Activated gamma-delta T cell (primary cell): ENCODE data around the gene CCDC92B.
A peak's percentile ranks its signal among the peaks of the same experiment; 100 is the strongest.
"Not testable (repeated sequence)": the region's sequence is repeated elsewhere in the genome, so short reads cannot be mapped to it uniquely, and the experiment has no call there.

Source experiments
- DNase-seq: peaks from one replicate; lab custom pipeline; 2025; lab: John Stamatoyannopoulos, UW
- total RNA-seq, 2 donors: gene quantifications; one replicate each; lab custom pipeline; 2026; lab: John Stamatoyannopoulos, UW

CCDC92B gene
- total RNA-seq: 0.04 to 0.05 reads per million in 2 donors

DNA sequence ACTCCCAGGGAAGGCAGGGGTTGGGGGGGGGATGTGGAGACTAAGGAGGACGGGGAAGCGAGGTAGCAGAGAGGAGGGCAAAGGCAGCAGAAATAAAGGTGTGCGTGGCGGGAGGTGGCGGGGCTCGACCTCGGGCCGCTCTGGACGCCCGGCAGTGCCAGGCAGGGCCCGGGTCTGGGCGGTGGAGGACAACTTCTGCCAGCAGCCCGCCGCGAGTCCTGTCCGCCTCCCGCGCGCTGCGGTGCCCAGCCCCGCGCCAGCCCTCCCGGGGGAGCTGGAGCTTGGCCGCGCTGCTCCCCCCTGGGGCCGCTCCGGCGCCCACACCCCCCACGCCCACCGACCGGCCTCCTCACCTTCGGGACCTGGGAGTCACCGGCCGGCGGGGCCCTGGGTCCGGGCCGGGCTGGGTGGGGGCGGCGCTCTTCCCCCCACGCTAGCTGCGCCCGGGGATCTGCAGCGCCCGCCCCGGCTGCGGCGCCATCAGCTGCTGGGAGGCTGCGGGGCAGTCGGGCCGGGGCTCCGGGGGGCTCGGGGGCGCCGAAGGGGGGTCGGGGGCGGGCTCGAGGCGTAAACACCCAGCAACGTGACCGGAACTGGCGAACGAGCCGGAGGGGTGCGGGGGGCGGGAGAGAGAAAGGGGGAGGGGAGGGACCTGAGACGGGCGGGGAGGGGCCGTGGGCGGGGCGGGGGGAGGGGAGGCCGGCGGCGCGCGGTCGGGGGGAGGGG, at the start of gene CCDC92B:
Gene CCDC92B, minus strand, starts transcription at position 595 of the 726 bp plus-strand sequence. CDS start 14,507 bp downstream, outside the sequence.
- DNase-seq: no peak

DNA sequence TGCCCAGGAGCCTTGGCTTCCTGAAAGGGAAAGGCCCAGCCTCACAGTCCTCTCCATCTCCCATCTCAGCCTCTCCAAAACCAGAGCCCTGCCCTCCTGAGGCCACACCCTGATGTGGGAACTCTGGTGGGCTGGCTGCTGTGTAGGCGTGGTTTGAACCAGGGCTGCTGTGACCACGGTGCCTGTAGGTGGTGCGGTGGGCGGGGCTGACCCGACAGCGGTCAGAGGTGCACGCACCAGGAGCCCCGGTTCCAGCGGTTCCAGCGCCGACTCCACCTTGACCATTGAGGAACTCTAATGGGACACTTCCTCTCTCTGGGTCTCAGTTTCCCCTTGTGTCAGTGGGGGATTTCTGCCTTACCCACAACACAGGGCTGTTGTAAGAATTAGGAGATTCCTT, 49.2 kb upstream of the CCDC92B start:
- DNase-seq: peak; percentile 23

DNA sequence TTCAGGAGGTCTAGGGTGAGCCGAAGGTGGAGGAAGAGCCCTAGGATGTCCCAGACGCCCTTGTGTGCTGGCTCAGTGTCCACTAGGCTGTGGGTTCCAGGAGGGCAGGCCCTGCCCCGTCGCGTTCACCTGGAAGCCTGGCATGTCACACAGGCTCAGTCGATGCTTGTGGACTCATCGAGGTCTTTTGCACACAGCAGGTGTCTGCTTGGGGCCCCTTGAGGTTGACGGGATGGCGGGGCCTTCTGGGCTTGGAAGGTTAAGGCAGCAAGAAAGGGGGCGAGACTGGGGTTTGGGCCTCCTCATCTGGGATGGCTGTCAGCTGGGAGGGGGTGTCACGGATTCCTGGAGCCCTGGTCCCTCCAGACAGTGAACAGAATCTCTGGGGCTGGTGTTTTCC, 48.7 kb upstream of the CCDC92B start:
- no peak for DNase-seq

DNA sequence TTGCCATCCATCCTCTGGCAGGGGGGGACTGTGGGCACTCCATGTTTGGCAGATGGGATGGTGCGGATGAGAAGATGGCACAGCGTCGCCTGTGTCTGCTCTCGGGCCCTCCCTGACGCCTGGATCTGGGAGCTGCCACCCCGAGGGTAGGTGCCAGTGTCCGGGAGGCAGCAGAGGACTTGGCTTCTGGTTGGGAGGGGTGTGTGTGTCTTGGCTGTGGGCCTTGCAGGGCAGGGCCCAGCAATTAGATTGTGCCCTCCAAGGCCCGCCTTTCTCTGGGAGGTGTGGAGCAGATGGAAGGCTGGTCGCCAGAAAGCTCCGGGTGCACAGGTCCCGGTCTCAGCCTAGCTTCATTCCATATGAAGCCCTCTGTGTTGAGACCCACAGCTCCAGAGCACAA, 48.2 kb upstream of the CCDC92B start:
- DNase-seq: no peak

DNA sequence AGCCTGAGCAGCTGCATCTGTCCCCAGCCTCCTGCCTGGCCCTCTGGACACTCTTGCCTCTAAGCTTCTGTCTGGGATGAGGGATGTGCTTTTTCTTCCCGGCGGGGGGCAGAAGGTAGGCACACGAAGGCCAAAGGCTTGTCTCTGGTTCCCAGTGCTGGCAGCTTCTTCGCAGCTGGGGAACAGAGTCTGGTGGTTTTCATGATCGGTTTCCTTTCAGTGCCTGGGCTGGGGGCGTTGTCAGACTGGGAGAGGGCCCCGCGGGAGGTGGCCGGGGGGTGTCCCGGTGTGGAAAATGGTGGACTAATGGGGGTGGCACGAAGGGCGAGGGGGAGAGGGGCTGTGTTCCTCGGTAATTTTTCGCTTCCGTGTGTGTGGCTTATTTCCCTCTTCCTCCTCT, 47.8 kb upstream of the CCDC92B start:
- no peak for DNase-seq

DNA sequence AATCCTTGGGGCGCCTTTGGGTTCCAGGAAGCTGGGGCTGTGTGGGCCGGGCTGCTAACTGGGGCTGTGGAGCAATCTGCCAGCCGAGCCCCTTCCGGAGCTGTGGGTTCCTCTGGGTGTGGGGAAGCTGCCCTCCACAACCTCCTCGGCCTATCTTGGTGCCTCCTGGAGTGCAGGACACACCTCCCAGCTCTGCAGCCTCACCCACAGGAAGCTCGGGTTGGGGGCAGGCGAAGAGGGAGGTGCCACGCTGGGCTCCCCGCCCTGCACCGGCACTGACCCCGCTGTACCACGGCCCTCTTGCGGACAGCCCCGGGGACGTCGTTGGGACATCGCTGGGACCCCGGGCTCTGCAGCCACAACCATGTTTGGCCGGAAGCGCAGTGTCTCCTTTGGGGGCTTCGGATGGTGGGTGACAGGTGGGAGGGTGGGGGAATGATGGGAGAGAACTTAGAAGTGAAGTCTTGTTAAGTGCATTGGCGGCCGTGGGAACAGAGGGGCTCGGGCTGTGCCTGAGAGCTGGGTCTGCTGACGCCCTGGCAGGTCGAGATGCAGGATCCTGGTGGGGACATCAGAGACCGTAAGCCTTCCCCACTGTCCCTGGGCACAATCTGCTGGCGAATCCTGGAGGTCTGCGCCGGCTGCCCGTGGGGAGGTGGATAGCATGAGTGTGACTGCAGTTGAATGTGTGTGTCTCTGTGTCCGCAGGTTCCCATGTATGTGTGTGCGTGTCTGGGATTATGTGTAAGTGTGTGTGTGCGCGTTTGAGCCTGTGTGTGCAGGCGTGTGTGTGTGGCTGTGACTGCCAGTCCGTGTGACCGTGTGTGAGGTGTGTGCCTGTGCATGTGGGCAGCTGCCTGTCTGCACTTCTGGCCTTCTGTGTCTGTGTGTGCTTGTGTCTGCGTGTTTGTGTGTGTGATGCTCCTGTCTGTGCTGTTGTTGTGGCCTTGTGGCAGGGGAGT, 47.0 kb upstream of the CCDC92B start, which contains the start of gene RAP1GAP2:
Gene RAP1GAP2, plus strand, starts transcription at position 275 of the 962 bp plus-strand sequence. Its CDS starts 90 bp downstream, at position 365.
- peak; percentile 55 for DNase-seq

DNA sequence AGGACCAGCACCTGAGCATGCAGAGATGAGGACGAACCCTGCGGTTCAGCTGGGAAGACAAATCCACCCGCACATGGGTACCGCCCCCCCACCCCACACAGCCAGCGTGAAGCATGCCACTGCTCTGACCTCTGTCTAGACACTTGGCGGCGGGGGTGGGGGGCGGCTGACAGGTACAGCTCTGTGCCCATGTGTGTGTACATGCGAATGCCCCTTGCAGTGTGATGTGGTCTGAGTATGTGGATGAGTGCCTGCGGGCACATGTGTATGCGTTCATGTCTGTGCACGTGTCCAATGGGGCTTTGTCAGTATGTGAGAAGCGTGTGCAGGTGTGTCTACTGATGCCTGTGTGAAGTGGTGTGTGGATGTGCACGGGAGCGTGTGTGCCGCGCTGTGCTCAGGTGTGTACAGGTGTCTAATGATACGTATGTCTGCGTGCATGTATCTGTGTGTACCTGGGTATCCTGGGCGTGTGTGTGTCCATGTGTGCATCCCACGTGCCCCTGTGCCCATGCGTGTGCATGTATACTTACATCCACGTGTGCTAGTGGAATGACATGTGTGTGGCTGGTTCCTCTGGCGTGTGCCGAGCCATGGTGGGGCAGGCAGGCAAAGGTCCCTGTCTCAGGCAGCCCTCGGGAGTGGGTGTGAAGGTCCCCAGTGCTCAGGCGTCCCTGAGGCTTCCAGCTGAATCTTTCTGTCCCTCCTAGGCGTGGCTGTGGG, 46.1 kb upstream of the CCDC92B start:
- DNase-seq: peak; percentile 23

DNA sequence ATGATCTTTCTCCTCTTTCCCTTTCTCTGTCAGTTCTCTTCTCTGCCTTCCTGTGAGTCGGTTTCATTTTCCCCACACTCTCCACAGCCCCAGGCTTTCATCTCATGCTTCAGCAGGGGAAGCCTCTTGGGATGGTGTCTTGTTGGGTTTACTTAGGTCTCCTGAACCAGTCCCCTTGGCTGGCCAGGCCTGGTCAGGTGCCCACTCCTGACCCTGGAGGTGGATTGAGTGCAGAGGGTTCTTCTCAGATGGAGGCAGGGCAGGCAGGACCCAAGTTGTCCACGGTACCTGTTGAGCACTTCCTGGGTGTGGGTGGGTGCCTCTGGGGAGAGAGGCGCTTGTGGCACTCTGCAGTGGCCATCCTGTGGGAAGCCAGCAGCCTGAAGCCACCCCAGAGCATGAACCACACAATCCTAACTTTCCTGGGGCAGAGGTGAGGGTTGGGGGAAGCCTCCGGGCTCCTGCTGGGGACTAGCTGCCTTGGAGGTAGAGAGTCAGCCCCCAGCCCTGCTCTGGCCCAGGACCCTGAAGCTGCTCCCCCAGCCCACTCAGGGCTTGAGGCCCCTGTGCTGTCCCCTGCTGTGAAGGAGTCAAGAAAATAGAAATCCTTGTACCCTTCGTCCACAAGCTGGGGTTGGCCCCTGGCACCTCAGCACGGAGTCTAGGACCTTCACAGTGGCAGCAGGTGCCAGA, 44.8 kb upstream of the CCDC92B start:
- no peak for DNase-seq

DNA sequence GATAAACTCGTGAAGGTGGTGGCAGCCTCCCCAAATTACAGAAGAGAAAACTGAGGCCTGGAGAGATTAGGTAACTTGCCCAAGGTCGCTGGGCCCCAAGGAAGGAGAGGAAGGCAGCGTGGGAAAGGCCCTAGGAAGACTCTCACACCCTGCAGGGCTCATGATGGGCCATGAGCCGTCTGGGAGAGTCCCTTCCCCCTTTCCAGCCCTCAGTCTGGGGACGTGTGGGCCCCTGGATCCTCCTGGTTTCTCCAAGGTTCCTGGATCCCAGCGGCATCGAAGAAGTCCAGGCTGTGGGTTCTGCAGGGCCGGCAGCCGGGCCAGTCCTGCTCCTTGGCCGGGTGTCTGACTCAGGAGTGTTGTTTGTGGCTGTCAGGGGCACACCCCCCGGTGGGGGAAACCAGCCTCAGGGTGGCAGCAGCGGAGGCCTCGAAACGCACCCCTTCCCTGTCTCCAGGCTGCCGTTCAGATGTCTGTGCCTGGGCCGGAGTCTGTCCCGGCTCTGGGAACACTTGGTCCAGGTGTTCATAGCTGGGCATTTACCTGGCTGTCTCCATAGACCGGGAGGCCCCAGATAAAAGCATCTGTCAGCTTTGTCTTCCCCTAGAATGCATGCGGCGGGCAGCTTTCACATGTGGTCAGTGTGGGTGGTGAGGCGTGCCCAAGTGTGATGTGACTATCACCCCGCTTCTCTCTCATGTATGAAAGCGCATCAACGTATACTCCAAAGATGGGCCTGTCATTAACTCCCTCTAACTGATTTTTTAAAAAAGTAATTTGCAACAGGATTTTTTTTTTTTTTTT, 43.1 kb upstream of the CCDC92B start:
- peak; percentile 55 for DNase-seq

DNA sequence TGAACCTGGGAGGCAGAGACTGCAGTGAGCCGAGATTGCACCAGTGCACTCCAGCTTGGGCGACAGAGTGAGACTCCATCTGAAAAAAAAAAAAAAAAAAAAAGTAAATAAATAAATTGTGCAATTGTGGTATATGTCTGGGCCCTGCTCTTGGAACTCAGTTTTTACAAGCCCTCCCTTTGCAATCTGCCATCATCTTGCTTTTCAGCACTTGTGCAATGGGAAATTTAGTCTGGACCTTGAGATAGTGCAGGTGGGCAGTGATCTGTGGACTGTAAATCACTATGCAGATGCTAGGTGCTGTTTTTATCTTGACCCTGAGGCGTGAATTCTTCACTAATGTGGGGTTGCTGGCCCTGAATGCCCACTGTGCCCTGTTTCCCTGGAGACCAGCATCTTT, 40.2 kb upstream of the CCDC92B start:
- no peak for DNase-seq

DNA sequence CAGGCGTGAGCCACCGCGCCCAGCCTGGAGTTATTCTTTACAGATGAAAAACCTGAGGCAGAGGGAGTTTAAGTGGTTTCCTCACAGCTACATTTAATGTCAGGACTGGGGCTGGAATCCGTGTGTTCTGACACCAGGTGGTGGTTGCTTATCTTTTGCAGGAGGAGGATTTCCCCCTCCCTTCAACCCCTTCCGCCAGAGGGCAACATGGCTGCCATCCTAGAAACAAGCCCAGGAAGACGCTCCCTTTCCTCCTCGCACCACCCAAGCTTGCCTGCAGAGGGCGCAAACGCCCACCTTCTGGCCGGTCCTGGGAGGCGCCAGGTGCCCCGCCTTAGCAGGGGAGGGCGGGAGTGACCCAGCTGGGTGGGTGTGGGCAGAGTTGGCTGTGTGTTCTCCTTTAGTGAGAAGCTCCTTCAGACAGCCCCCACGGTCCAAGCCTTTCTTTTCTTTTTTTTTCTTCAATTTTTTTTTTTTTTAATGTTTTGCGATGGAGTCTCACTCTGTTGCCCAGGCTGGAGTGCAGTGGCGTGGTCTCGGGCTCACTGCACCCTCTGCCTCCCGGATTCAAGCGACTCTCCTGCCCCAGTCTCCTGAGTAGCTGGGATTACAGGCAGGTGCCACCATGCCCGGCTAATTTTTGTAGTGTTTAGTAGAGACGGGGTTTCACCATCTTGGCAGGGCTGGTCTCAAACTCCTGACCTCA, 36.9 kb upstream of the CCDC92B start:
- peak; percentile 67 for DNase-seq

DNA sequence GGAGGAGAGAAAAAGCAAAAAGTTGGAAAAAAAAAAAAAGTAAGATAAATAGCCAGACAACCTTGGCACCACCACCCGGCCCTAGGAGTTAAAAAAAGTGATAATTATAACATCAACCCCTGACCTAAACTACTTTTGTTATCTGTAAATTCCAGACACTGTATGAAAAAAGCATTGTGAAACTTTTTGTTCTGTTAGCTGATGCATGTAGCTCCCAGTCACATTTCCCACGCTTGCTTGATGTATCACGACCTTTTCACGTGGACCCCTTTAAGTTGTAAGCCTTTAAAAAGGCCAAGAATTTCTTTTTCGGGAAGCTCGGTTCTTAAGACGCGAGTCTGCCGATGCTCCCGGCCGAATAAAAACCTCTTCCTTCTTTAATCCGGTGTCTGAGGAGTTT, 35.9 kb upstream of the CCDC92B start:
- not testable (repeated sequence) for DNase-seq

DNA sequence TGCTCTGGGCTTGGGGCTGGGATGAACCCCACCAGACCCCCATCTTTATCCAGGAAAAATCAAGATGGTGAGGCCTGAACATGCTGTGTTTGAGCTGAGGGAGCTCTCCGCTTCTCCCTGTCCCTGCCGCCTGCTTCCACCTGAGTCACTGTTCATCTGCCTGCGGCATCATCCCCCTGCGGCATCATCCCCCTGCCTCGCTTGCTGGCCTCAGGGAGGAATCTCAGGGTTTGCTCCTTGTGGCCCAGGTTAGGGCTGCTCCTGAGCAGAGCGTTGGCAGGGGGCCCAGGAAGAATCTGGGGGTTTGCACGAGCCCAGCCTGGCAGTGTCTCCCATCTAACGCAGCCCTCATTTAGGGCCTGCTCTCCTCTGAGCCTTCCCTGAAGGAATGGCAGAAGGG, 35.4 kb upstream of the CCDC92B start:
- DNase-seq: no peak

DNA sequence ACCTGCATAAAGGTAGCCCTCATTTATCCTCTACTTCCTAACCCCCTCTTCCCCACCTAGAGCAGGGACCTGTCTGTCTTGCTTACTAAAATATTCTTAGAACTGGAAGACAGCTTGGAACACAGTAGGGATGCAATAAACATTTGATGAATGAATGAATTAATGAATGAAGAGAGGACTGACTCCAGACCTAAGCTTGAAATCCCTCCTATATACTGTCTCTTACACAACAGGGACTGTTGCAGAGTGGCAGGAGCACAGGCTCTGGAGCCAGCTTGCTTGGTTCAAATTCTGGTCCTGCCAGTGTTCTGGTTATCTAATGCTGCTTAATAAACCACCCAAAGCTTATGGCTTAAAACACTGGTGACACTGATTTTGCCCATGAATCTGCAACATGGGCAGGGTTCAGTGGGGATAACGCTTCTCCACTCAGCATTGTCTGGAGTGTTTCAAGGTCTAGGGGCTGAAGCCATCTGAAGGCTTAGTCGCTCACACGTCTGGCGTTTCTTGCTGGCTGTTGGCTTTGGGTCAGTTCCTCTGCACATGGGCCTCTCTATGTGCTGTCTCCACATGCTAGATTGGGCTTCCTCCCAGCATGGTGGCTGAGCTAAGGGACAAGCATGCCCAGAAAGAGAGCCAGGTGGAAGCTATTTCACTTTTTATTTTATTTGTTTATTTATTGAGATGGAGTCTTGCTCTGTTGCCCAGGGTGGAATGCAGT, 34.0 kb upstream of the CCDC92B start:
- DNase-seq: no peak

DNA sequence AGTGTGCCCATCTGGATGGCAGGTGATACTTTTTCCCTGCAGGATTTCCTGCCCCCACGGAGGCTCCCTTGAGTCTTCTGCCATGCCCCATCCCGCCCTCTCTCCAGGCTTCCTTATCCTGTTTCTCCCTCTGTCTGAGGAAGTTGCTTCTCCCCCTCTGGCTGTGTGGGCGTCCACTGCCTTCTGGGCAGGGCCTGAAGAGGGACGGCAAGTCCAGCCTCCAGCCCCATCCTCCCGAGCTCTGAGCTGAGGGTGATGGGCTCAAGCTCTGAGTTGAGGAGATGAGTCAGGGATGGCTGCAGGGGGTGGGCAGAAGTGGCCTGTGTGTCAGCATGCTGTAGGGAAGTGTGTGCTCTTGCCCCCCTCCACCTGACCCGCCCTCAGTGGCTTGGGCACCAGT, 32.6 kb upstream of the CCDC92B start:
- no peak for DNase-seq

DNA sequence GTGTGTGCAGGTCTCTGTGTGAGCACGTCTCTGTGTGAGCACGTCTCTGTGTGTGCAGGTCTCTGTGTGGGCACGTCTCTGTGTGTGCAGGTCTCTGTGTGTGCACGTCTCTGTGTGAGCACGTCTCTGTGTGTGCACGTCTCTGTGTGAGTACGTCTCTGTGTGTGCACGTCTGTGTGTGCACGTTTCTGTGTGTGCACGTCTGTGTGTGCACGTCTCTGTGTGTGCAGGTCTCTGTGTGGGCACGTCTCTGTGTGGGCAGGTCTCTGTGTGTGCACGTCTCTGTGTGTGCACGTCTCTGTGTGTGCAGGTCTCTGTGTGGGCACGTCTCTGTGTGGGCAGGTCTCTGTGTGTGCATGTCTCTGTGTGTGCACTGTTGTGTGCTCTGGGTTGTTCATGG, 32.1 kb upstream of the CCDC92B start:
- not testable (repeated sequence) for DNase-seq

DNA sequence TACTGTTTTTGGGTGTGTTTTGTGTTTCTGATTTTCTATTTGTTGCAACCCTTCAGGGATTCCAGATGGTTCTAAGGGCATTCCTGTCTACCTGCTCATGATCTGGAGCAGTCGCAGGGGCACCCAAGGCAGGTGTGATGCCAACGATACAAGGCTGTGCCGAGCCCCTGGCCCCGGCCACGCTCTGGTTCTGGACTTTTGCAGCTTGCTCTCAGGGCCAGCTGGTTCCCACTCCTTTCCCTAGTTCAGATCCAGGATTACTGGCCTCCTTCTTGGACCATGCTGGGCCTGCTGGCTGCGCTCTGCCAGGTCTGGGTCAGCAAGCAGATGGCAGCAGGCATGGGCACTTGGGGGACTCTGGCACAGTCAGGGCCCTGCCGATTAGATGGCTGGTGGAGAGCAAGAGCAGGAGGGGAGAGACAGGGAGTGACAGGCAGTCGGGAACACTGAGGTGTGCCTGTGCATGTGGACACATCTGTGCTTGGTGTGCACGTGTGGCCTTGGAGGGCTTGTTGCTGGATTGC, 31.5 kb upstream of the CCDC92B start:
- no peak for DNase-seq

DNA sequence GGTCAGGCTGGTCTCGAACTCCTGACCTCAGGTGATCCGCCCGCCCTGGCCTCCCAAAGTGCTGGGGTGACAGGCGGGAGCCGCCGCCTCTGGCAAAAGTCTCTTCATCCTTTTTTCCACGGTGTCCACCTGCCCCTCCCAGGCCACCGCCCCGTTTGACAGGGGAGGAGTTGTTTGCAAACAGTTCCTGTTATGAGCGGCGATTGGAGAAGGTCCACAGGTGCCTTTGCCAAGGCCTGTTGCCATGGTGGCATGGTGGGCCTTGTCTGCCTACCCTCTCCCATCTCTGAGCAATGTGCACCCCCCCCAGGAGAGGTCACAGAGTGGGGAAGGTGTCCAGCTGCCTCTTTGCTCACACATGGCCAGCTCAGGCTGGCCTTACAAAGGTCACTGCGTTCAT, 30.8 kb upstream of the CCDC92B start:
- DNase-seq: no peak

DNA sequence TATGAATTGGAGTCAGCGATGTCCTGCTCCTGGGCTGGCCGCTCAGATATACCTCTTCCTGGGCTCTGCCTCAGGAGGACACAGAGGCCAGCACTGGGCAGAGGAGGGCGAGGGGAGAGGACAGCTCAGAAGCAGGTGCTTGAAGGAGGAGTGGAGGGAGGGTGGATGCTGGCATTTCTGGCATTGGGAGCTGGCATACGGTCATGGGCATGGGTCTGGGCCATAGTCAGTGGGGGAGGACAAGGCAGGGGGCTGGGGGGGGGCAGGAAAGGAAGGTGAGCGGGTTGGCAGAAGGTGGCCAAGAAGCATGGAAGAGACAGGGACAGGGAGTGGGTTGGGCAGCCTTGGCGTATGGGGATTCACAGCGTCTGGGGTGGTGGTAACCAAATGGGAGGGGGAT, 30.1 kb upstream of the CCDC92B start:
- no peak for DNase-seq
